Activated CD4-positive, alpha-beta T cell treated with anti-CD3 and anti-CD28 coated beads, Interleukin-2, amount 10 ng/mL, durations not matched to agents 7 days and 5 days (primary cell): ENCODE measurements around the gene MICAL2. TPM values are rescaled to one million over a fixed set of nuclear protein-coding genes. Genes with fewer than 3 reads are reported as not detected.

ENCODE experiments used
- CTCF ChIA-PET: fragments of 350-600 bp; sonication (Branson Sonifier 250); formaldehyde crosslinking; loops from one replicate; lab custom pipeline; 2021; ENCODE audit warnings: antibody characterized with exemption; lab: Charles Lee
- POLR2A ChIA-PET: fragments of 350-600 bp; sonication (Branson Sonifier 250); formaldehyde crosslinking; loops from one replicate; lab custom pipeline; 2021; ENCODE audit warnings: antibody characterized with exemption; lab: Charles Lee
- DNase-seq: peaks from one replicate; pipeline ENCODE4 v3.0.0-alpha.2; 2020
- H3K27ac Mint-ChIP-seq: one replicate; pipeline ENCODE4 v1.8.0; 2021; ENCODE audit warnings: mild to moderate bottlenecking, moderate library complexity, mixed read lengths
- H3K27me3 Mint-ChIP-seq: one replicate; pipeline ENCODE4 v1.8.0; 2021; ENCODE audit warnings: mixed read lengths
- H3K36me3 Mint-ChIP-seq: one replicate; pipeline ENCODE4 v1.8.0; 2021; ENCODE audit warnings: low read depth, mixed read lengths
- H3K4me1 Mint-ChIP-seq: one replicate; pipeline ENCODE4 v1.8.0; 2021; ENCODE audit warnings: mixed read lengths
- H3K4me3 Mint-ChIP-seq: one replicate; pipeline ENCODE4 v1.8.0; 2021; ENCODE audit warnings: mild to moderate bottlenecking, moderate library complexity, mixed read lengths
- H3K9me3 Mint-ChIP-seq: one replicate; pipeline ENCODE4 v1.8.0; 2021; ENCODE audit warnings: mixed read lengths
- total RNA-seq, 2 experiments: library from RNA; stranded (reverse); gene quantifications; one replicate each; pipeline ENCODE4 v1.2.3, GENCODE V29; 2021

The MICAL2 gene
- total RNA-seq, 2 experiments from 2014 or later = 45.5 to 47.3 TPM

GRCh38 chr11:12071574-12071973 lies 38.8 kb upstream of the MICAL2 start:
- DNase-seq = no peak
- no peak overlapping the region for H3K4me3 Mint-ChIP-seq
- CTCF ChIA-PET = interaction anchor here (0.8 to 2.3 kb wide), 6 partner anchors 9 to 210 kb away, joined by 3 to 11 read pairs (median 4); no protein-coding TSS in a partner anchor
- H3K27ac Mint-ChIP-seq = peak overlapping the region; percentile 6
- POLR2A ChIA-PET = interaction anchor here (0.6 kb wide), 1 partner anchor 190 kb away, joined by 4 read pairs; no protein-coding TSS in a partner anchor
- H3K27me3 Mint-ChIP-seq = no peaks in the 10 kb centered on the region
- no peaks in the 10 kb centered on the region for H3K36me3 Mint-ChIP-seq
- H3K4me1 Mint-ChIP-seq = peaks cover 5% of the 10 kb centered on the region
- H3K9me3 Mint-ChIP-seq = no peaks in the 10 kb centered on the region

GRCh38 chr11:12073436-12073835 lies 37.0 kb upstream of the MICAL2 start:
- CTCF ChIA-PET = interaction anchor here (1.4 kb wide), 1 partner anchor 21 kb away, joined by 5 read pairs; no protein-coding TSS in a partner anchor

GRCh38 chr11:12073886-12074285 lies 36.5 kb upstream of the MICAL2 start:
- Mint-ChIP-seq H3K27me3 (peaks cover 3% of the 10 kb centered on the region), H3K9me3 (no peaks in the 10 kb centered on the region), H3K4me1 (peaks cover 6% of the 10 kb centered on the region), H3K27ac (no peak overlapping the region), H3K36me3 (no peaks in the 10 kb centered on the region), H3K4me3 (no peak overlapping the region)
- no peak for DNase-seq
- POLR2A ChIA-PET = no interaction called here
- CTCF ChIA-PET = interaction anchor here (0.6 to 1.8 kb wide), 4 partner anchors 10 to 21 kb away, joined by 3 to 5 read pairs (median 3); no protein-coding TSS in a partner anchor

More at GRCh38 chr11:12073436-12073835, 37.0 kb upstream of the MICAL2 start:
- Mint-ChIP-seq H3K27me3 (peaks cover 2% of the 10 kb centered on the region), H3K9me3 (no peaks in the 10 kb centered on the region), H3K4me3 (no peak overlapping the region), H3K4me1 (peaks cover 5% of the 10 kb centered on the region), H3K27ac (no peak overlapping the region), H3K36me3 (no peaks in the 10 kb centered on the region)
- DNase-seq = no peak
- POLR2A ChIA-PET = no interaction called here

GRCh38 chr11:12074529-12075195 lies 35.7 kb upstream of the MICAL2 start:
- Mint-ChIP-seq H3K27ac (no peak overlapping the region), H3K4me1 (peaks cover 7% of the 10 kb centered on the region), H3K9me3 (no peaks in the 10 kb centered on the region), H3K36me3 (no peaks in the 10 kb centered on the region), H3K27me3 (peaks cover 7% of the 10 kb centered on the region), H3K4me3 (no peak overlapping the region)
- POLR2A ChIA-PET = no interaction called here
- DNase-seq = no peak
- CTCF ChIA-PET = interaction anchor here (0.6 to 1.8 kb wide), 3 partner anchors 11 to 22 kb away, joined by 3 read pairs; no protein-coding TSS in a partner anchor

GRCh38 chr11:12075291-12075690 lies 35.1 kb upstream of the MICAL2 start:
- CTCF ChIA-PET = interaction anchor here (1.8 to 3.9 kb wide), 2 partner anchors 12 to 13 kb away, joined by 3 to 27 read pairs; no protein-coding TSS in a partner anchor
- POLR2A ChIA-PET = no interaction called here
- no peak for DNase-seq
- no peaks in the 10 kb centered on the region for H3K36me3 Mint-ChIP-seq
- peaks cover 7% of the 10 kb centered on the region for H3K4me1 Mint-ChIP-seq
- no peaks in the 10 kb centered on the region for H3K9me3 Mint-ChIP-seq
- no peak overlapping the region for H3K4me3 Mint-ChIP-seq
- H3K27ac Mint-ChIP-seq = no peak overlapping the region
- H3K27me3 Mint-ChIP-seq = peaks cover 7% of the 10 kb centered on the region

- ChIA-PET POLR2A (no interaction called here), CTCF (interaction anchor here (3.9 kb wide), 1 partner anchor 12 kb away, joined by 27 read pairs; no protein-coding TSS in a partner anchor)
- Mint-ChIP-seq H3K36me3 (no peaks in the 10 kb centered on the region), H3K27me3 (peaks cover 7% of the 10 kb centered on the region), H3K9me3 (no peaks in the 10 kb centered on the region), H3K4me3 (no peak overlapping the region), H3K27ac (no peak overlapping the region), H3K4me1 (peaks cover 7% of the 10 kb centered on the region)
- DNase-seq = no peak
These were observed 34.3 kb upstream of the MICAL2 start for GRCh38 chr11:12075822-12076821.

GRCh38 chr11:12076840-12077534 lies 33.4 kb upstream of the MICAL2 start:
- POLR2A ChIA-PET = no interaction called here
- CTCF ChIA-PET = interaction anchor here (0.8 to 3.9 kb wide), 3 partner anchors 11 to 176 kb away, joined by 3 to 27 read pairs (median 3); no protein-coding TSS in a partner anchor
- no peaks in the 10 kb centered on the region for H3K36me3 Mint-ChIP-seq
- H3K4me1 Mint-ChIP-seq = peaks cover 2% of the 10 kb centered on the region
- H3K4me3 Mint-ChIP-seq = no peak overlapping the region
- DNase-seq = no peak
- peaks cover 7% of the 10 kb centered on the region for H3K27me3 Mint-ChIP-seq
- no peak overlapping the region for H3K27ac Mint-ChIP-seq
- no peaks in the 10 kb centered on the region for H3K9me3 Mint-ChIP-seq

- Mint-ChIP-seq H3K27me3 (peaks cover 7% of the 10 kb centered on the region), H3K36me3 (no peaks in the 10 kb centered on the region), H3K4me1 (peaks cover 2% of the 10 kb centered on the region), H3K9me3 (no peaks in the 10 kb centered on the region), H3K4me3 (no peak overlapping the region), H3K27ac (no peak overlapping the region)
- no peak for DNase-seq
- ChIA-PET POLR2A (no interaction called here), CTCF (interaction anchor here (0.8 to 3.9 kb wide), 3 partner anchors 10 to 176 kb away, joined by 3 to 27 read pairs (median 3); no protein-coding TSS in a partner anchor)
These were observed 32.7 kb upstream of the MICAL2 start for GRCh38 chr11:12077535-12078280.

GRCh38 chr11:12079726-12080556 lies 30.4 kb upstream of the MICAL2 start:
- Mint-ChIP-seq H3K9me3 (peaks cover 3% of the 10 kb centered on the region), H3K27ac (no peak overlapping the region), H3K4me1 (peaks cover 11% of the 10 kb centered on the region), H3K4me3 (no peak overlapping the region), H3K27me3 (peaks cover 7% of the 10 kb centered on the region), H3K36me3 (peaks cover 3% of the 10 kb centered on the region)
- no peak for DNase-seq
- ChIA-PET POLR2A (no interaction called here), CTCF (no interaction called here)

GRCh38 chr11:12083380-12083779 lies 27.0 kb upstream of the MICAL2 start:
- CTCF ChIA-PET = interaction anchor here (1.0 to 1.3 kb wide), 3 partner anchors 12 to 30 kb away, joined by 3 read pairs; no protein-coding TSS in a partner anchor
- H3K36me3 Mint-ChIP-seq = peaks cover 3% of the 10 kb centered on the region
- no peak overlapping the region for H3K27ac Mint-ChIP-seq
- peaks cover 6% of the 10 kb centered on the region for H3K27me3 Mint-ChIP-seq
- peaks cover 45% of the 10 kb centered on the region for H3K4me1 Mint-ChIP-seq
- DNase-seq = no peak
- no peak overlapping the region for H3K4me3 Mint-ChIP-seq
- H3K9me3 Mint-ChIP-seq = peaks cover 3% of the 10 kb centered on the region
- POLR2A ChIA-PET = no interaction called here

GRCh38 chr11:12084256-12084655 lies 26.1 kb upstream of the MICAL2 start:
- no peak for DNase-seq
- Mint-ChIP-seq H3K9me3 (peaks cover 3% of the 10 kb centered on the region), H3K4me1 (peaks cover 51% of the 10 kb centered on the region), H3K27me3 (peaks cover under 1% of the 10 kb centered on the region), H3K36me3 (peaks cover 3% of the 10 kb centered on the region), H3K27ac (no peak overlapping the region), H3K4me3 (no peak overlapping the region)
- CTCF ChIA-PET = interaction anchor here (1.0 to 1.3 kb wide), 2 partner anchors 13 to 26 kb away, joined by 3 read pairs; no protein-coding TSS in a partner anchor
- POLR2A ChIA-PET = no interaction called here
